ENCODE results near the gene MOCS1. TPM values are rescaled to one million over a fixed set of nuclear protein-coding genes. Genes with fewer than 3 reads are reported as not detected.

The MOCS1 gene
- total and polyA plus RNA-seq, 2 experiments from 2014 or later, result 17.2 to 28.1 TPM

DNA sequence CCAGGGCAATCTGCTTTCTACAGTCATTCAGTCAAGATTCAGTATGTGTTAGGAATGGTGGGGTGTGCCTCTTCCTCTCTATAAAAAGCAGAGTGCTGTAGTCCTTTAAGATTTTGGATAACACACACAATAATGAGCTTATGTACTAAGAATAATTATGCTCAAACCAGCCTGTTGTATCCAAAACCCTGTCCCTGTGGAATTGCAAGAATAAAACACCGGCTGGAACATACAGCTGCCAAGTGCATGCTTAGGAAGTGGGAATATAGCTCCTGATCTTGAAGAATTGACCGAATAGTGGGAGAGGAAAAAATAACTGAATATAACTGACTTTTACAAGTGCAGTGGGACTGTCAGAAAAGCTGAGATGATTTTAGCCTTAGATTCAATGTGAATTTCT lies 979 bp upstream of the MOCS1 start:
- Mint-ChIP-seq H3K36me3 (ENCODE audit: low read depth) (peaks cover under 1% of the 10 kb centered on the region; the same call in 1 of the 3 replicates), H3K9me3 (no peaks in the 10 kb centered on the region), H3K4me1 (peaks cover 40% of the 10 kb centered on the region), H3K27ac (no peak overlapping the region), H3K4me3 (no peak overlapping the region), H3K27me3 (ENCODE audit: insufficient read depth, low read depth, poor library complexity) (peaks cover 2% of the 10 kb centered on the region)
- H3K79me2 ChIP-seq (replicated peaks; ENCODE audit: insufficient read depth), result 0 out of 2 replicates have a peak, but pooled peaks cover 5% of the 10 kb centered on the region
- ATAC-seq (no peak), DNase-seq (ENCODE audit: low spot score) (no peak)
- peaks cover 3% of the 10 kb centered on the region; the same call in 1 of the 2 replicates for H3K9me2 ChIP-seq (ENCODE audit: insufficient read depth)
- H2AFZ ChIP-seq, result no peak overlapping the region
- H4K20me1 ChIP-seq (replicated peaks; ENCODE audit: insufficient read depth), result no peaks in the 10 kb centered on the region
- H3K4me3 ChIP-seq, result no peak overlapping the region
- no peaks in the 10 kb centered on the region for H3K27me3 ChIP-seq (ENCODE audit: insufficient read depth)
- peaks cover 36% of the 10 kb centered on the region for H3K4me1 ChIP-seq (ENCODE audit: insufficient read depth)
- no peak overlapping the region for H3K27ac ChIP-seq (ENCODE audit: low read depth)
- H3F3A ChIP-seq (replicated peaks; ENCODE audit: low read depth), result 0 out of 2 replicates have a peak, but pooled peaks cover 2% of the 10 kb centered on the region
- no peak overlapping the region for H3K4me2 ChIP-seq
- TF ChIP-seq POLR2AphosphoS5 (IDR thresholded peaks at IDR 0.05; ENCODE audit: low read depth) (no peak), ZNF114 (CRISPR knock-in tag; IDR thresholded peaks at IDR 0.05) (no peak), ZNF331 (CRISPR knock-in tag; IDR thresholded peaks at IDR 0.05; ENCODE audit: low read depth) (no peak), STAT1 (IDR thresholded peaks at IDR 0.05; ENCODE audit: unreplicated experiment) (no peak), EZH2 (IDR thresholded peaks at IDR 0.05; ENCODE audit: low read depth, unreplicated experiment) (no peak), JUNB (IDR thresholded peaks at IDR 0.05; ENCODE audit: unreplicated experiment) (no peak), EZH2phosphoT487 (IDR thresholded peaks at IDR 0.05; ENCODE audit: unreplicated experiment) (no peak), CREB1 (CRISPR knock-in tag; IDR thresholded peaks at IDR 0.05; ENCODE audit: low read depth) (no peak)
- TF ChIP-seq, protein P1, sequence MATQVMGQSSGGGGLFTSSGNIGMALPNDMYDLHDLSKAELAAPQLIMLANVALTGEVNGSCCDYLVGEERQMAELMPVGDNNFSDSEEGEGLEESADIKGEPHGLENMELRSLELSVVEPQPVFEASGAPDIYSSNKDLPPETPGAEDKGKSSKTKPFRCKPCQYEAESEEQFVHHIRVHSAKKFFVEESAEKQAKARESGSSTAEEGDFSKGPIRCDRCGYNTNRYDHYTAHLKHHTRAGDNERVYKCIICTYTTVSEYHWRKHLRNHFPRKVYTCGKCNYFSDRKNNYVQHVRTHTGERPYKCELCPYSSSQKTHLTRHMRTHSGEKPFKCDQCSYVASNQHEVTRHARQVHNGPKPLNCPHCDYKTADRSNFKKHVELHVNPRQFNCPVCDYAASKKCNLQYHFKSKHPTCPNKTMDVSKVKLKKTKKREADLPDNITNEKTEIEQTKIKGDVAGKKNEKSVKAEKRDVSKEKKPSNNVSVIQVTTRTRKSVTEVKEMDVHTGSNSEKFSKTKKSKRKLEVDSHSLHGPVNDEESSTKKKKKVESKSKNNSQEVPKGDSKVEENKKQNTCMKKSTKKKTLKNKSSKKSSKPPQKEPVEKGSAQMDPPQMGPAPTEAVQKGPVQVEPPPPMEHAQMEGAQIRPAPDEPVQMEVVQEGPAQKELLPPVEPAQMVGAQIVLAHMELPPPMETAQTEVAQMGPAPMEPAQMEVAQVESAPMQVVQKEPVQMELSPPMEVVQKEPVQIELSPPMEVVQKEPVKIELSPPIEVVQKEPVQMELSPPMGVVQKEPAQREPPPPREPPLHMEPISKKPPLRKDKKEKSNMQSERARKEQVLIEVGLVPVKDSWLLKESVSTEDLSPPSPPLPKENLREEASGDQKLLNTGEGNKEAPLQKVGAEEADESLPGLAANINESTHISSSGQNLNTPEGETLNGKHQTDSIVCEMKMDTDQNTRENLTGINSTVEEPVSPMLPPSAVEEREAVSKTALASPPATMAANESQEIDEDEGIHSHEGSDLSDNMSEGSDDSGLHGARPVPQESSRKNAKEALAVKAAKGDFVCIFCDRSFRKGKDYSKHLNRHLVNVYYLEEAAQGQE (IDR thresholded peaks at IDR 0.05; ENCODE audit: unreplicated experiment), result no peak
- TF ChIP-seq, protein P2, sequence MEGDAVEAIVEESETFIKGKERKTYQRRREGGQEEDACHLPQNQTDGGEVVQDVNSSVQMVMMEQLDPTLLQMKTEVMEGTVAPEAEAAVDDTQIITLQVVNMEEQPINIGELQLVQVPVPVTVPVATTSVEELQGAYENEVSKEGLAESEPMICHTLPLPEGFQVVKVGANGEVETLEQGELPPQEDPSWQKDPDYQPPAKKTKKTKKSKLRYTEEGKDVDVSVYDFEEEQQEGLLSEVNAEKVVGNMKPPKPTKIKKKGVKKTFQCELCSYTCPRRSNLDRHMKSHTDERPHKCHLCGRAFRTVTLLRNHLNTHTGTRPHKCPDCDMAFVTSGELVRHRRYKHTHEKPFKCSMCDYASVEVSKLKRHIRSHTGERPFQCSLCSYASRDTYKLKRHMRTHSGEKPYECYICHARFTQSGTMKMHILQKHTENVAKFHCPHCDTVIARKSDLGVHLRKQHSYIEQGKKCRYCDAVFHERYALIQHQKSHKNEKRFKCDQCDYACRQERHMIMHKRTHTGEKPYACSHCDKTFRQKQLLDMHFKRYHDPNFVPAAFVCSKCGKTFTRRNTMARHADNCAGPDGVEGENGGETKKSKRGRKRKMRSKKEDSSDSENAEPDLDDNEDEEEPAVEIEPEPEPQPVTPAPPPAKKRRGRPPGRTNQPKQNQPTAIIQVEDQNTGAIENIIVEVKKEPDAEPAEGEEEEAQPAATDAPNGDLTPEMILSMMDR (conservative IDR thresholded peaks at IDR 0.05; ENCODE audit: low read depth in 2 of 2), result no peak
- TF ChIP-seq, protein P3, sequence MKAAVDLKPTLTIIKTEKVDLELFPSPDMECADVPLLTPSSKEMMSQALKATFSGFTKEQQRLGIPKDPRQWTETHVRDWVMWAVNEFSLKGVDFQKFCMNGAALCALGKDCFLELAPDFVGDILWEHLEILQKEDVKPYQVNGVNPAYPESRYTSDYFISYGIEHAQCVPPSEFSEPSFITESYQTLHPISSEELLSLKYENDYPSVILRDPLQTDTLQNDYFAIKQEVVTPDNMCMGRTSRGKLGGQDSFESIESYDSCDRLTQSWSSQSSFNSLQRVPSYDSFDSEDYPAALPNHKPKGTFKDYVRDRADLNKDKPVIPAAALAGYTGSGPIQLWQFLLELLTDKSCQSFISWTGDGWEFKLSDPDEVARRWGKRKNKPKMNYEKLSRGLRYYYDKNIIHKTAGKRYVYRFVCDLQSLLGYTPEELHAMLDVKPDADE (IDR thresholded peaks at IDR 0.05), result no peak
- TF ChIP-seq, protein P4, sequence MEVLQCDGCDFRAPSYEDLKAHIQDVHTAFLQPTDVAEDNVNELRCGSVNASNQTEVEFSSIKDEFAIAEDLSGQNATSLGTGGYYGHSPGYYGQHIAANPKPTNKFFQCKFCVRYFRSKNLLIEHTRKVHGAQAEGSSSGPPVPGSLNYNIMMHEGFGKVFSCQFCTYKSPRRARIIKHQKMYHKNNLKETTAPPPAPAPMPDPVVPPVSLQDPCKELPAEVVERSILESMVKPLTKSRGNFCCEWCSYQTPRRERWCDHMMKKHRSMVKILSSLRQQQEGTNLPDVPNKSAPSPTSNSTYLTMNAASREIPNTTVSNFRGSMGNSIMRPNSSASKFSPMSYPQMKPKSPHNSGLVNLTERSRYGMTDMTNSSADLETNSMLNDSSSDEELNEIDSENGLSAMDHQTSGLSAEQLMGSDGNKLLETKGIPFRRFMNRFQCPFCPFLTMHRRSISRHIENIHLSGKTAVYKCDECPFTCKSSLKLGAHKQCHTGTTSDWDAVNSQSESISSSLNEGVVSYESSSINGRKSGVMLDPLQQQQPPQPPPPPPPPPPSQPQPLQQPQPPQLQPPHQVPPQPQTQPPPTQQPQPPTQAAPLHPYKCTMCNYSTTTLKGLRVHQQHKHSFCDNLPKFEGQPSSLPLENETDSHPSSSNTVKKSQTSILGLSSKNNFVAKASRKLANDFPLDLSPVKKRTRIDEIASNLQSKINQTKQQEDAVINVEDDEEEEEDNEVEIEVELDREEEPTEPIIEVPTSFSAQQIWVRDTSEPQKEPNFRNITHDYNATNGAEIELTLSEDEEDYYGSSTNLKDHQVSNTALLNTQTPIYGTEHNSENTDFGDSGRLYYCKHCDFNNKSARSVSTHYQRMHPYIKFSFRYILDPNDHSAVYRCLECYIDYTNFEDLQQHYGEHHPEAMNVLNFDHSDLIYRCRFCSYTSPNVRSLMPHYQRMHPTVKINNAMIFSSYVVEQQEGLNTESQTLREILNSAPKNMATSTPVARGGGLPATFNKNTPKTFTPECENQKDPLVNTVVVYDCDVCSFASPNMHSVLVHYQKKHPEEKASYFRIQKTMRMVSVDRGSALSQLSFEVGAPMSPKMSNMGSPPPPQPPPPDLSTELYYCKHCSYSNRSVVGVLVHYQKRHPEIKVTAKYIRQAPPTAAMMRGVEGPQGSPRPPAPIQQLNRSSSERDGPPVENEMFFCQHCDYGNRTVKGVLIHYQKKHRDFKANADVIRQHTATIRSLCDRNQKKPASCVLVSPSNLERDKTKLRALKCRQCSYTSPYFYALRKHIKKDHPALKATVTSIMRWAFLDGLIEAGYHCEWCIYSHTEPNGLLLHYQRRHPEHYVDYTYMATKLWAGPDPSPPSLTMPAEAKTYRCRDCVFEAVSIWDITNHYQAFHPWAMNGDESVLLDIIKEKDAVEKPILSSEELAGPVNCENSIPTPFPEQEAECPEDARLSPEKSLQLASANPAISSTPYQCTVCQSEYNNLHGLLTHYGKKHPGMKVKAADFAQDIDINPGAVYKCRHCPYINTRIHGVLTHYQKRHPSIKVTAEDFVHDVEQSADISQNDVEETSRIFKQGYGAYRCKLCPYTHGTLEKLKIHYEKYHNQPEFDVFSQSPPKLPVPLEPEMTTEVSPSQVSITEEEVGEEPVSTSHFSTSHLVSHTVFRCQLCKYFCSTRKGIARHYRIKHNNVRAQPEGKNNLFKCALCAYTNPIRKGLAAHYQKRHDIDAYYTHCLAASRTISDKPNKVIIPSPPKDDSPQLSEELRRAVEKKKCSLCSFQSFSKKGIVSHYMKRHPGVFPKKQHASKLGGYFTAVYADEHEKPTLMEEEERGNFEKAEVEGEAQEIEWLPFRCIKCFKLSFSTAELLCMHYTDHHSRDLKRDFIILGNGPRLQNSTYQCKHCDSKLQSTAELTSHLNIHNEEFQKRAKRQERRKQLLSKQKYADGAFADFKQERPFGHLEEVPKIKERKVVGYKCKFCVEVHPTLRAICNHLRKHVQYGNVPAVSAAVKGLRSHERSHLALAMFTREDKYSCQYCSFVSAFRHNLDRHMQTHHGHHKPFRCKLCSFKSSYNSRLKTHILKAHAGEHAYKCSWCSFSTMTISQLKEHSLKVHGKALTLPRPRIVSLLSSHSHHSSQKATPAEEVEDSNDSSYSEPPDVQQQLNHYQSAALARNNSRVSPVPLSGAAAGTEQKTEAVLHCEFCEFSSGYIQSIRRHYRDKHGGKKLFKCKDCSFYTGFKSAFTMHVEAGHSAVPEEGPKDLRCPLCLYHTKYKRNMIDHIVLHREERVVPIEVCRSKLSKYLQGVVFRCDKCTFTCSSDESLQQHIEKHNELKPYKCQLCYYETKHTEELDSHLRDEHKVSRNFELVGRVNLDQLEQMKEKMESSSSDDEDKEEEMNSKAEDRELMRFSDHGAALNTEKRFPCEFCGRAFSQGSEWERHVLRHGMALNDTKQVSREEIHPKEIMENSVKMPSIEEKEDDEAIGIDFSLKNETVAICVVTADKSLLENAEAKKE (CRISPR knock-in tag; IDR thresholded peaks at IDR 0.05), result no peak
- no peaks in the 10 kb centered on the region for H3K36me3 ChIP-seq (ENCODE audit: insufficient read depth)
